ENCODE results near the gene SYNPR. TPM values are rescaled to one million over a fixed set of nuclear protein-coding genes. Genes with fewer than 3 reads are reported as not detected.

Gene SYNPR
- total RNA-seq, 1 experiment from 2014 or later = 0.85 TPM

DNA sequence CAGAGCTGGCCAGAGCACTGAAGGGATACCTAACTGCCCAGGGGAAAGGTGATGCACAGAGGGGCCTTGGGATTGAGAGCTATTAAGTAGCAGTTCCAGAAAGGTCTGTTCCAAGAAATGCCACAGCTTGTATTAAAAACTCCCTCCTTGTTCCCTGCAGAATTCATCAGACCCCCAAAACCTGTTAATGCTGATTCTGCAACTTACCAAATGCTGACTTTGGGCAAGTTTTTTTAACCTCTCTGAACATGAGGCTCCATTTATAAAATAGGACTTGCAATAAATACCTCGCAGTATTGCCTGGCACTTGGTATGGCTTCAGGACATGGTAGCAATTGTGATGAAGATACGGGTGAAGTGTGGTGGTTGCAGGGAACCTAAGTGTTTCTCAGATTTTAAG is 30.1 kb upstream of the SYNPR start (continued):
- TF ChIP-seq TCF7 (CRISPR knock-in tag; IDR thresholded peaks at IDR 0.05; ENCODE audit: low read depth) = no peak
- TF ChIP-seq, protein P1, sequence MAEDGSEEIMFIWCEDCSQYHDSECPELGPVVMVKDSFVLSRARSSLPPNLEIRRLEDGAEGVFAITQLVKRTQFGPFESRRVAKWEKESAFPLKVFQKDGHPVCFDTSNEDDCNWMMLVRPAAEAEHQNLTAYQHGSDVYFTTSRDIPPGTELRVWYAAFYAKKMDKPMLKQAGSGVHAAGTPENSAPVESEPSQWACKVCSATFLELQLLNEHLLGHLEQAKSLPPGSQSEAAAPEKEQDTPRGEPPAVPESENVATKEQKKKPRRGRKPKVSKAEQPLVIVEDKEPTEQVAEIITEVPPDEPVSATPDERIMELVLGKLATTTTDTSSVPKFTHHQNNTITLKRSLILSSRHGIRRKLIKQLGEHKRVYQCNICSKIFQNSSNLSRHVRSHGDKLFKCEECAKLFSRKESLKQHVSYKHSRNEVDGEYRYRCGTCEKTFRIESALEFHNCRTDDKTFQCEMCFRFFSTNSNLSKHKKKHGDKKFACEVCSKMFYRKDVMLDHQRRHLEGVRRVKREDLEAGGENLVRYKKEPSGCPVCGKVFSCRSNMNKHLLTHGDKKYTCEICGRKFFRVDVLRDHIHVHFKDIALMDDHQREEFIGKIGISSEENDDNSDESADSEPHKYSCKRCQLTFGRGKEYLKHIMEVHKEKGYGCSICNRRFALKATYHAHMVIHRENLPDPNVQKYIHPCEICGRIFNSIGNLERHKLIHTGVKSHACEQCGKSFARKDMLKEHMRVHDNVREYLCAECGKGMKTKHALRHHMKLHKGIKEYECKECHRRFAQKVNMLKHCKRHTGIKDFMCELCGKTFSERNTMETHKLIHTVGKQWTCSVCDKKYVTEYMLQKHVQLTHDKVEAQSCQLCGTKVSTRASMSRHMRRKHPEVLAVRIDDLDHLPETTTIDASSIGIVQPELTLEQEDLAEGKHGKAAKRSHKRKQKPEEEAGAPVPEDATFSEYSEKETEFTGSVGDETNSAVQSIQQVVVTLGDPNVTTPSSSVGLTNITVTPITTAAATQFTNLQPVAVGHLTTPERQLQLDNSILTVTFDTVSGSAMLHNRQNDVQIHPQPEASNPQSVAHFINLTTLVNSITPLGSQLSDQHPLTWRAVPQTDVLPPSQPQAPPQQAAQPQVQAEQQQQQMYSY (CRISPR knock-in tag; IDR thresholded peaks at IDR 0.05) = no peak
- TF ChIP-seq, protein P2, sequence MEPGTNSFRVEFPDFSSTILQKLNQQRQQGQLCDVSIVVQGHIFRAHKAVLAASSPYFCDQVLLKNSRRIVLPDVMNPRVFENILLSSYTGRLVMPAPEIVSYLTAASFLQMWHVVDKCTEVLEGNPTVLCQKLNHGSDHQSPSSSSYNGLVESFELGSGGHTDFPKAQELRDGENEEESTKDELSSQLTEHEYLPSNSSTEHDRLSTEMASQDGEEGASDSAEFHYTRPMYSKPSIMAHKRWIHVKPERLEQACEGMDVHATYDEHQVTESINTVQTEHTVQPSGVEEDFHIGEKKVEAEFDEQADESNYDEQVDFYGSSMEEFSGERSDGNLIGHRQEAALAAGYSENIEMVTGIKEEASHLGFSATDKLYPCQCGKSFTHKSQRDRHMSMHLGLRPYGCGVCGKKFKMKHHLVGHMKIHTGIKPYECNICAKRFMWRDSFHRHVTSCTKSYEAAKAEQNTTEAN (CRISPR knock-in tag; IDR thresholded peaks at IDR 0.05) = no peak
- TF ChIP-seq SP1 (CRISPR knock-in tag; conservative IDR thresholded peaks at IDR 0.05) = no peak
- TF ChIP-seq, protein P3, sequence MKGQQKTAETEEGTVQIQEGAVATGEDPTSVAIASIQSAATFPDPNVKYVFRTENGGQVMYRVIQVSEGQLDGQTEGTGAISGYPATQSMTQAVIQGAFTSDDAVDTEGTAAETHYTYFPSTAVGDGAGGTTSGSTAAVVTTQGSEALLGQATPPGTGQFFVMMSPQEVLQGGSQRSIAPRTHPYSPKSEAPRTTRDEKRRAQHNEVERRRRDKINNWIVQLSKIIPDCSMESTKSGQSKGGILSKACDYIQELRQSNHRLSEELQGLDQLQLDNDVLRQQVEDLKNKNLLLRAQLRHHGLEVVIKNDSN (CRISPR knock-in tag; IDR thresholded peaks at IDR 0.05) = no peak
- no peak for TF ChIP-seq ESRRA (CRISPR knock-in tag; IDR thresholded peaks at IDR 0.05; ENCODE audit: borderline replicate concordance)

DNA sequence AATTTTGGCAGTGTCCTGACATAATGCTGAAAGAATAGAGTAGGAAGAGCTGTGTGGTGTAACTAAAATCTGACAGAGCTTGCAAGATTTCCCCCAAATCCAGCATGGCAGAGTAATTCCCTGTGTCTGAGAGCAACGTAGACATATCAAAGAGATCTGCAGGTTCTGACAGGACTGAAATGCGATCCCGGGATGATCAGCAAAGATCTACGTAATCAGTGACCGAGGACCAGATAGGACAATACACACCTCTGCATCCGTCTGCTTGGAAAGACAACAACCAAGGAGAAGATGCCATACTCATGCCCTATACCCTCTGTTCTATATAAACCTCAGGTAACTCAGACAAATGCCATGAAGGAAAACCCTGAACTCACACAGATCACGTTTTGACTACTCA is 26.6 kb upstream of the SYNPR start:
- no peak for DNase-seq (ENCODE audit: low spot score)
- Mint-ChIP-seq H3K4me1 (peaks cover 18% of the 10 kb centered on the region), H3K9me3 (peaks cover 13% of the 10 kb centered on the region), H3K27me3 (ENCODE audit: low read depth) (peaks cover 3% of the 10 kb centered on the region), H3K4me3 (no peak overlapping the region), H3K36me3 (peaks cover 12% of the 10 kb centered on the region), H3K27ac (no peak overlapping the region)
- no peak for ATAC-seq
- TF ChIP-seq HMGA2 (CRISPR knock-in tag; IDR thresholded peaks at IDR 0.05) (no peak), GRHL2 (CRISPR knock-in tag; IDR thresholded peaks at IDR 0.05; ENCODE audit: insufficient replicate concordance, severe bottlenecking) (no peak), ZNF317 (CRISPR knock-in tag; IDR thresholded peaks at IDR 0.05; ENCODE audit: borderline replicate concordance, low read depth) (no peak), ZBTB21 (CRISPR knock-in tag; IDR thresholded peaks at IDR 0.05; ENCODE audit: borderline replicate concordance) (no peak), SMAD3 (CRISPR knock-in tag; IDR thresholded peaks at IDR 0.05; ENCODE audit: borderline replicate concordance) (no peak), ZNF423 (CRISPR knock-in tag; IDR thresholded peaks at IDR 0.05) (no peak), TEAD4 (CRISPR knock-in tag; IDR thresholded peaks at IDR 0.05) (no peak), RORB (CRISPR knock-in tag; IDR thresholded peaks at IDR 0.05) (no peak), NR1H2 (CRISPR knock-in tag; IDR thresholded peaks at IDR 0.05) (no peak)
- TF ChIP-seq, protein P4, sequence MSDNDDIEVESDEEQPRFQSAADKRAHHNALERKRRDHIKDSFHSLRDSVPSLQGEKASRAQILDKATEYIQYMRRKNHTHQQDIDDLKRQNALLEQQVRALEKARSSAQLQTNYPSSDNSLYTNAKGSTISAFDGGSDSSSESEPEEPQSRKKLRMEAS (CRISPR knock-in tag; IDR thresholded peaks at IDR 0.05) = no peak
- TF ChIP-seq, protein P5, sequence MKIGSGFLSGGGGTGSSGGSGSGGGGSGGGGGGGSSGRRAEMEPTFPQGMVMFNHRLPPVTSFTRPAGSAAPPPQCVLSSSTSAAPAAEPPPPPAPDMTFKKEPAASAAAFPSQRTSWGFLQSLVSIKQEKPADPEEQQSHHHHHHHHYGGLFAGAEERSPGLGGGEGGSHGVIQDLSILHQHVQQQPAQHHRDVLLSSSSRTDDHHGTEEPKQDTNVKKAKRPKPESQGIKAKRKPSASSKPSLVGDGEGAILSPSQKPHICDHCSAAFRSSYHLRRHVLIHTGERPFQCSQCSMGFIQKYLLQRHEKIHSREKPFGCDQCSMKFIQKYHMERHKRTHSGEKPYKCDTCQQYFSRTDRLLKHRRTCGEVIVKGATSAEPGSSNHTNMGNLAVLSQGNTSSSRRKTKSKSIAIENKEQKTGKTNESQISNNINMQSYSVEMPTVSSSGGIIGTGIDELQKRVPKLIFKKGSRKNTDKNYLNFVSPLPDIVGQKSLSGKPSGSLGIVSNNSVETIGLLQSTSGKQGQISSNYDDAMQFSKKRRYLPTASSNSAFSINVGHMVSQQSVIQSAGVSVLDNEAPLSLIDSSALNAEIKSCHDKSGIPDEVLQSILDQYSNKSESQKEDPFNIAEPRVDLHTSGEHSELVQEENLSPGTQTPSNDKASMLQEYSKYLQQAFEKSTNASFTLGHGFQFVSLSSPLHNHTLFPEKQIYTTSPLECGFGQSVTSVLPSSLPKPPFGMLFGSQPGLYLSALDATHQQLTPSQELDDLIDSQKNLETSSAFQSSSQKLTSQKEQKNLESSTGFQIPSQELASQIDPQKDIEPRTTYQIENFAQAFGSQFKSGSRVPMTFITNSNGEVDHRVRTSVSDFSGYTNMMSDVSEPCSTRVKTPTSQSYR (CRISPR knock-in tag; IDR thresholded peaks at IDR 0.05) = no peak
- POLR2A ChIA-PET = no interaction called here
- CTCF ChIA-PET = no interaction called here

Measured in WTC11 (cell line).